Pancreas (tissue), 10 donors: ENCODE data around the gene FBXO45. TPM values are rescaled to one million over a fixed set of nuclear protein-coding genes. Genes with fewer than 3 reads are reported as not detected.

ENCODE experiments used
- ATAC-seq, 4 donors: fragments of 200-7000 bp; cut with Tn5 transposase; one replicate each; pipeline versions ENCODE4 v1.8.0 to v1.9.1; 2020; ENCODE audit warnings: mild to moderate bottlenecking in 4 of 4, moderate library complexity in 4 of 4
- DNase-seq, 6 donors: peaks; one replicate each; pipeline ENCODE4 v3.0.0-alpha.2; 2020
- FAIRE-seq: peaks from 2 replicates; lab custom pipeline; 2012; peaks lifted over from hg19 to GRCh38; lab: Jason Lieb, UNC
- H3K27ac ChIP-seq, 4 donors: fragments of 200-600 bp; sonication (generic); 1 replicate in 3 of 4; 2 replicates in 1 of 4; pipeline versions ENCODE4 v1.5.0 to v1.8.0; 2020
- H3K27me3 ChIP-seq, 4 donors: fragments of 200-600 bp; one replicate each; pipeline ENCODE4 v1.8.0; 2021
- H3K36me3 ChIP-seq, 3 donors: fragments of 200-600 bp; sonication (generic) in 1 of 3; one replicate each; pipeline versions ENCODE4 v1.5.0 to v1.8.0; 2020 to 2021
- H3K4me1 ChIP-seq, 3 donors: fragments of 200-600 bp; one replicate each; pipeline ENCODE4 v1.8.0; 2021
- H3K4me3 ChIP-seq, 4 donors: fragments of 200-600 bp; sonication (generic) in 2 of 4; one replicate each; pipeline versions ENCODE4 v1.5.0 to v1.8.0; 2020 to 2021
- H3K9me3 ChIP-seq, 4 donors: fragments of 200-600 bp; one replicate each; pipeline ENCODE4 v1.8.0; 2021
- WGBS, 2 donors: extraction: QIAGEN DNeasy Blood & Tissue Kit; methylation state at CpG; one replicate each; pipeline ENCODE4 v1.1.7; 2013; 5-methylcytosine and 5-hydroxymethylcytosine counted together
- intact Hi-C, 3 donors: fragments of 100-400 bp; cut with DNase I; formaldehyde crosslinking; loops; one replicate each; pipeline versions ENCODE4 v1.11.1 to v1.14.2; 2022
- polyA plus RNA-seq, 2 donors: library from polyadenylated mRNA; stranded (reverse); fragments of 200-250 nt; gene quantifications; one replicate each; pipeline ENCODE4 v1.2.3, GENCODE V29; 2013
- total RNA-seq, 6 donors: library from RNA; stranded (reverse); fragmentation: NEBNext Ultra II Directional in 4 of 6; extraction: Animal tissue kit (Norgen Biotek cat#: 25700) in 4 of 6; gene quantifications; one replicate each; pipeline versions ENCODE4 v1.2.1 to v1.2.4, GENCODE V29; 2021 to 2023
- TF ChIP-seq, protein P1 (sequence below), 4 donors: fragments of 200-600 bp; sonication (generic) in 3 of 4; IDR thresholded peaks; one replicate each; pipeline versions ENCODE4 v1.5.0 to v1.8.0; 2021; ENCODE audit warnings: antibody characterized with exemption in 4 of 4
- donor health status: healthy with polysubstance abuse.
- donor health status: DM: no; HTN: no; CAD: no; lungs with moderate emphysema.
- donor health status: DM: no; HTN: no; CAD: no.
- donor health status: control.
- donor health status: control.
- donor health status: Bipolar disorder and iron deficiency.
- donor health status: DM: yes; HTN: yes; CAD: no.
- donor health status: DM: no; HTN: no; CAD: no.
- donor health status: DM: no; HTN: no; CAD: no.
- donor health status: DM: yes; HTN: yes; CAD: no.

FBXO45 gene
- total and polyA plus RNA-seq, 8 donors: 1.2 to 5.0 (median 3.0) TPM

DNA sequence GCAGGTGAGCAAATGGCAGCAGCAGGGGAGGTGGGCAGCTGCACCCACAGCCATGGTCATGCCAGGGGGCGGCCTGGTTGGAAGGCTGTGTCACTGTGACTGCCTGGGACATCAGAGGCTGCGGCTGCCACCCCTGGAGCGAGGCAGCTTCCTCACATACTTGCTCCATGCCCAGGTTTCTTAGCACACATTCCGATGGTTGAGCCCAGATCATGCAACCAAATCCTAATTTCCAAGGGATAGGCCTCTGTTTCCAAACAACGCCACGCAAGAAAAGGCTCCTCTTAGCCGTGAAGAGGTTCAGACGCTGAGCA lies 59.4 kb downstream of the FBXO45 start:
- DNase-seq (no peak), FAIRE-seq (no peak), ATAC-seq (no peak)
- no peak overlapping the region for H3K4me3 ChIP-seq
- H3K36me3 ChIP-seq: no peaks in the 10 kb centered on the region
- WGBS, 2 donors: 70 to 74% methylated on average over 8 of the region's 8 CpGs
- no peak overlapping the region for H3K27ac ChIP-seq
- TF ChIP-seq, protein P1, sequence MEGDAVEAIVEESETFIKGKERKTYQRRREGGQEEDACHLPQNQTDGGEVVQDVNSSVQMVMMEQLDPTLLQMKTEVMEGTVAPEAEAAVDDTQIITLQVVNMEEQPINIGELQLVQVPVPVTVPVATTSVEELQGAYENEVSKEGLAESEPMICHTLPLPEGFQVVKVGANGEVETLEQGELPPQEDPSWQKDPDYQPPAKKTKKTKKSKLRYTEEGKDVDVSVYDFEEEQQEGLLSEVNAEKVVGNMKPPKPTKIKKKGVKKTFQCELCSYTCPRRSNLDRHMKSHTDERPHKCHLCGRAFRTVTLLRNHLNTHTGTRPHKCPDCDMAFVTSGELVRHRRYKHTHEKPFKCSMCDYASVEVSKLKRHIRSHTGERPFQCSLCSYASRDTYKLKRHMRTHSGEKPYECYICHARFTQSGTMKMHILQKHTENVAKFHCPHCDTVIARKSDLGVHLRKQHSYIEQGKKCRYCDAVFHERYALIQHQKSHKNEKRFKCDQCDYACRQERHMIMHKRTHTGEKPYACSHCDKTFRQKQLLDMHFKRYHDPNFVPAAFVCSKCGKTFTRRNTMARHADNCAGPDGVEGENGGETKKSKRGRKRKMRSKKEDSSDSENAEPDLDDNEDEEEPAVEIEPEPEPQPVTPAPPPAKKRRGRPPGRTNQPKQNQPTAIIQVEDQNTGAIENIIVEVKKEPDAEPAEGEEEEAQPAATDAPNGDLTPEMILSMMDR (IDR thresholded peaks at IDR 0.05): no peak
- H3K27me3 ChIP-seq: no peaks in the 10 kb centered on the region
- H3K9me3 ChIP-seq: no peaks in the 10 kb centered on the region
- peaks cover 0 to 2% (median 0%) of the 10 kb centered on the region in 3 donors for H3K4me1 ChIP-seq
- intact Hi-C loops: no loop called here

DNA sequence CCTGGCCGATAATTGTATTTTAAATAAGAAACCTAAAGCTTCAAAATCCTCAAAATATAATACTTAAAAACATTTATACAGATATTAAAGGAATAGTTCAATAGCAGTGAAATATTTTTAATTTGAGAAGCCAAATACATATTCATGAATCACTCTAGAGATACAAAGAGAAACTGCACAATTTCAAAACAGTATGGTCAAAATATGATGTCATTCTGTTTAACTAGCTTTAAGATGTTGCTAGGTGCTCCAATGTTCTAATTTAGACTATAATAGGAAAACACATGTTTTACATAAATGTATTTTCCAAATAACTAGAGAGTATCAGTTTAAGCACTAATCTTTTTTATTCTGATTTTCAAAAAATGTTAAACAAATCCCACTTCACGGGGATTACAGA lies 60.8 kb downstream of the FBXO45 start:
- no peaks in the 10 kb centered on the region for H3K9me3 ChIP-seq
- H3K27me3 ChIP-seq: no peaks in the 10 kb centered on the region
- H3K4me3 ChIP-seq: no peak overlapping the region
- intact Hi-C loops: no loop called here
- no peak overlapping the region for H3K27ac ChIP-seq
- TF ChIP-seq, protein P1 (IDR thresholded peaks at IDR 0.05): no peak
- H3K36me3 ChIP-seq: no peaks in the 10 kb centered on the region
- WGBS, 2 donors: 87 to 89% methylated on average over 2 of the region's 2 CpGs
- no peak for ATAC-seq
- DNase-seq: no peak
- FAIRE-seq: no peak
- peaks cover 0 to 2% (median 0%) of the 10 kb centered on the region in 3 donors for H3K4me1 ChIP-seq

DNA sequence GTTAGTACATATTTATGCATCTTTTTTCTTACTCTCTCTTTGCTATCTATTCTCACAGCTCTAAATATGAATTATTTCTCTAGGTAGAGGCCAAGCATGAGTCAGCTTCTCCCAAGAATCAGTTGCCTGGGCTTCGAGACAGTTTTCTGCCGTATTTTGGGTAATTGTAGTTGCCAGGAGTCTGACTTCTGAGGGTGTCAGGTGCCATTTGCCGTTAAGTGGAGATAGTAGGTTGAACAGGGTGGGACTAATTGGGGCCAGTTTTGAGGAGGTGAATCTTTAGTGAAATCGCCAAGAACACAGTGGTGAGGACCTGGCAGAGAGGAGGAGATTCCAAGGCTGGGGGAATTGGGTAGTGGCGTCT lies 63.2 kb downstream of the FBXO45 start:
- intact Hi-C loops: no loop called here
- H3K27me3 ChIP-seq: no peaks in the 10 kb centered on the region
- peaks cover 0 to 2% (median 0%) of the 10 kb centered on the region in 3 donors for H3K4me1 ChIP-seq
- H3K36me3 ChIP-seq: no peaks in the 10 kb centered on the region
- H3K27ac ChIP-seq: peak overlapping the region; percentile 54 to 83 (median 65)
- WGBS, 2 donors: 30 to 36% methylated on average over 5 of the region's 5 CpGs
- DNase-seq (no peak), FAIRE-seq (no peak), ATAC-seq (no peak)
- no peaks in the 10 kb centered on the region for H3K9me3 ChIP-seq
- peak overlapping the region in 3 of 4 donors; percentile 41 to 72 (median 59) for H3K4me3 ChIP-seq
- TF ChIP-seq, protein P1 (IDR thresholded peaks at IDR 0.05): no peak

DNA sequence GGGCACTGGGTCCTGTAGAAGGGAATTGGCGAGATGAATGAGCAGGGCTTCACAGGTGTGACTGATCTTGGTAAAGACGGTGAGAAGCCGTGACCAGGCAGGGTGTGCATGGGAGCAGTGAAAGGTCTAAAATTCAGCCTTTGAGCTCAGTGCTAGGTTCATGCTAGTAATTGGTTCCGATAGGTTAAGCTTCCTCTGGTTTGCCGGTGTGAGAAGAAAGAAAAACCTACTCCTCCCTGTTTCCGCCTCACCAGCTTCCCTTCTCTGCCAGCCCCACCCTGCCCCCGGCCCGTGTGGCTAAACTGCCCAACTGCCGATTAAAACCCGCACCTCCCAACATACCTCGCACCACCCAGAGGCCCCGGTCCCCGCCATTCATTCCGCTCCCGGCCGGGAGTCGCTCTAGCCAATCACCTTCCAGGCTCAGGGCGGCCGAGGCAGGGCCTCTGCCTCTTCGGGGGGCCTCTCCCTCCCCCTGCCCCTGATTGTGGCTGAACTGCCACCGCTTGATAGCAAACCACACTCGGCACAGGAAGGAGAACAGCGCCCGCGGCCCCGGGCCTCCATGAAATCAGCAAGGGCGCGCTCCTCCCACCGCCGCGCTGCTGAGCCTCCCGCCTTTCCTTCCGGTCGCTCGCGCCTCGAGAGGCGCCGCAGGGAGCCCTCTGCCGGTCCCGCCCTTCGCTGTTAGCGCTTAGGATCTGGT lies 63.7 kb downstream of the FBXO45 start:
- Histone ChIP-seq H3K27me3 (no peaks in the 10 kb centered on the region), H3K27ac (peak overlapping the region; percentile 54 to 83 (median 65)), H3K9me3 (no peaks in the 10 kb centered on the region), H3K36me3 (no peaks in the 10 kb centered on the region), H3K4me1 (peaks cover 0 to 2% (median 0%) of the 10 kb centered on the region in 3 donors), H3K4me3 (peak overlapping the region; percentile 41 to 72 (median 54))
- peak; percentile 94 to 98 (median 96) for ATAC-seq
- intact Hi-C loops: no loop called here
- TF ChIP-seq, protein P1 (IDR thresholded peaks at IDR 0.05): peak in 1 of 4 donors; percentile 14
- FAIRE-seq: no peak
- WGBS, 2 donors: 1% methylated on average over 42 to 43 of the region's 43 CpGs
- DNase-seq: peak; percentile 64 to 92 (median 76)

DNA sequence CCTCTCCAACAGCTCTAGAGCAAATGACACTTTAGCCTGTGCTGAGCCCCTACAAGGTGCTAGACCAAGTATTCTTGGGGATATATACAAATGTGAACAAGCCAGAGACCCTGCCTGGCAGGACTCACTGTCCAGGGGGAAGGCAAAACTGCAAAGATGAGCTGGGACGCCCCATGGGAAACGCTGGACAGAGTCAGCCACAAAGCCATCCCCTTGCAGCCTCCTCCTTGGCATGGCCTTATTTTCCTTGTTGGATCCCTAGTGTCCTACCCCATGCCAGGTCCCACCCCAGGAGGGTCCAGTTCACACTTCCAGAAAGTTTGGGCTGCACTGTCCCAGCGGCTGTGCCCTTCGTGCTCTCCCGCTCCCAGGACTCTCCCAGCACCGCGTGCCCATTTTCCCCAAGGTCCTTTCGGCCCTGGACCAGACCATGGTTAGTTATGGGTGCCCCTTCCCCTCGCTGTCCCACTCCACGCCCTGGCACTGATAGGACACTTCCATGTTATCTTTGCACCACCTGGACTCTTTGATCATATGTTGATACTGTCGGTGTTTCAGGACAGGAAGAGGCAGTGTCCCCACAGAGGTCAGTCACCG lies 65.2 kb downstream of the FBXO45 start:
- H3K36me3 ChIP-seq: no peaks in the 10 kb centered on the region
- no peak overlapping the region for H3K4me3 ChIP-seq
- intact Hi-C loops: no loop called here
- no peaks in the 10 kb centered on the region for H3K9me3 ChIP-seq
- peaks cover 0 to 2% (median 0%) of the 10 kb centered on the region in 3 donors for H3K4me1 ChIP-seq
- DNase-seq: peak in 1 of 6 donors; percentile 44
- TF ChIP-seq, protein P1 (IDR thresholded peaks at IDR 0.05): no peak
- WGBS, 2 donors: 87 to 93% methylated on average over 12 of the region's 12 CpGs
- no peaks in the 10 kb centered on the region for H3K27me3 ChIP-seq
- no peak for ATAC-seq
- FAIRE-seq: no peak
- no peak overlapping the region for H3K27ac ChIP-seq
